Measurements from ENCODE around the gene USP6NL.

Gene USP6NL

DNA sequence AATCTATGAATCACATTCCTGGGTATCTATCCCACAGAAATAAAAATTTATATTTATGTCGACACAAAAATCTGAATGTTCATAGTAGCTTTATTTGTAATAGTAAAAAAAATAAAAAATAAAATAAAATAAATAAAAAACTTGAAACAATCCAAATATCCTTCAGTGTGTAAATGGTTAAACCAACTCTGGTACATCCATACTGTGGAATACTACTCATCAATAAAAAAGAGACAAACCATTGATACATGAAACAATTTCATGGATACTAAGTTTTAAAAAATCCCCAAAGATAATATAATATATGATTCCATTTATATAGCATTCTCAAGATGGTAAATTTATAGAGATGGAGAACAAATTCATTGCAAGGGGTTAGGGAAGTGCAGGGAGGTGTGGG, 48.6 kb downstream of the USP6NL start:
- Mint-ChIP-seq H3K27ac (no peak overlapping the region), H3K27me3 (no peaks in the 10 kb centered on the region), H3K36me3 (ENCODE audit: low read depth) (no peaks in the 10 kb centered on the region), H3K9me3 (no peaks in the 10 kb centered on the region), H3K4me1 (peaks cover 11% of the 10 kb centered on the region), H3K4me3 (no peak overlapping the region)
- no peak for DNase-seq
- no peak for ATAC-seq

DNA sequence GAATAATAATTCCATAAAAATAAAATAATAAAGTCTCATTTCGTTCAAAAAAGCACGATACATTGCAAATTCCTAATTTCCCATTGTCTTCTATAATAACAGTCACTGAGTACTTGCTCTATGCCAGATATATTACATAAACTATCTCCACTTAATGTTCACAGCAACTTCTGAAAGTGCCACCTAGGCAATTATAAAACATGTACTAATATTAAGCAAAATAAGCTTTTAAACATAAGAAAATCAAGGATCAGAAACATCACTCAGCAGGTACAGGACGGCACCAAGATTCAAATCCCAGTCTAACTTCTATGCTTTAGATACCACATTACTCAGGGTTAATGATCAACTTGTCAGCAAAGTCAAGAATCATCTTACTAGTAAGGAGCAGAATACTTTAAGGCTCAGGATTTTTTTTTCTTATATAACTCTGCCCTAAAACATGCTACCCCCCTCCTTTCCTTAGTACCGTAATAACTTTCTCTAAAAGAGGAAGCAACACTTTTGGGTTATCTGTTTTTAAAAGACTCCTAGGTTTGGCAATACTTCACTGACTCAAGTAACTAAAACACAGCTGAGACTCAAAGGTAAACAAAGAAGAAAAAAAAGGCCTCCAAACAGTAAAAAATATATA, 51.3 kb downstream of the USP6NL start:
- DNase-seq (no peak), ATAC-seq (no peak)
- Mint-ChIP-seq H3K4me3 (no peak overlapping the region), H3K4me1 (peaks cover 11% of the 10 kb centered on the region), H3K27ac (no peak overlapping the region), H3K9me3 (no peaks in the 10 kb centered on the region), H3K27me3 (no peaks in the 10 kb centered on the region), H3K36me3 (ENCODE audit: low read depth) (no peaks in the 10 kb centered on the region)

DNA sequence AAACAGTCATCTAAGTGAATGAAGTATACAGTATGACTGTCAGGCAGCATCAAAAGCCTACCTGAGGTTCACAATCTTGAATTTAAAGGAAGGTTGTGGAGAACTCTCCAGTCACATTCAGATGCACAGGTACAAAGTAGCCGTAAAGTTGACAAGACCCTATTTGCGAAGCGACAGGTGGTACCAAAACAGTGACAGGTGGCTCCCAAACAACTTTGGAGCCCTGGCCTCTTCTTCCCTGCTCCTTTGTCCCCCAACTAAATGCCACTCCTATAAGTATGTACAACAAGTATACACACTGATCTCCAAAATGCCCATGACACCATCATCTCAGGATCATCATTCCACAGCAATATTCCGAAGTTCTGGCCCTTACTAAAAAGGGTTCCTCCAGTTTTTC, 53.5 kb downstream of the USP6NL start:
- DNase-seq, result no peak
- no peaks in the 10 kb centered on the region for H3K36me3 Mint-ChIP-seq (ENCODE audit: low read depth)
- H3K27me3 Mint-ChIP-seq, result no peaks in the 10 kb centered on the region
- no peak overlapping the region for H3K4me3 Mint-ChIP-seq
- peaks cover 23% of the 10 kb centered on the region for H3K4me1 Mint-ChIP-seq
- ATAC-seq, result no peak
- no peaks in the 10 kb centered on the region for H3K9me3 Mint-ChIP-seq
- no peak overlapping the region for H3K27ac Mint-ChIP-seq

GRCh38 chr10:11557513-11557912, 53.9 kb downstream of the USP6NL start:
- Mint-ChIP-seq H3K4me3 (no peak overlapping the region), H3K36me3 (ENCODE audit: low read depth) (no peaks in the 10 kb centered on the region), H3K27ac (no peak overlapping the region), H3K27me3 (no peaks in the 10 kb centered on the region), H3K9me3 (no peaks in the 10 kb centered on the region), H3K4me1 (peaks cover 27% of the 10 kb centered on the region)
- DNase-seq, result no peak
- no peak for ATAC-seq

DNA sequence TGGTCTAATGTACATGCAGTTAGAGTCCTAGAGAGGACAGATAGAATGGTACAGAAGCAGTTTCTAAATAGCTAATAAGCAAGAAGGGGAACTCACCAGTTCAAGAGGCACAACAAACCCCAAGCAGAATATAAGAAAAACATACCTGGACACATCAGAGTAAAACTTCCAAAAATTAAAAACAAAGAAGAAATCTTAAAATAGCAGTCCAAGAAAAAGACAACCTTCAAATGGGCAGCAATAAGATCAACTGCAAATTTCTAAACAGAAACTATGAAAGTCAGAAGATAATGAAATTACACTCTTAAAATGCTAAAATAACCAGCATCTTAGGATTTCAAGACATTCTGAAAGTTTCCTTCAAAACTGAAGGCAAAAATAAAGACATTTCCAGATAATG, 55.9 kb downstream of the USP6NL start:
- H3K36me3 Mint-ChIP-seq (ENCODE audit: low read depth), result no peaks in the 10 kb centered on the region
- H3K27me3 Mint-ChIP-seq, result no peaks in the 10 kb centered on the region
- no peak for ATAC-seq
- no peaks in the 10 kb centered on the region for H3K9me3 Mint-ChIP-seq
- DNase-seq, result no peak
- no peak overlapping the region for H3K4me3 Mint-ChIP-seq
- peaks cover 42% of the 10 kb centered on the region for H3K4me1 Mint-ChIP-seq
- no peak overlapping the region for H3K27ac Mint-ChIP-seq

GRCh38 chr10:11553773-11554381, 57.6 kb downstream of the USP6NL start:
- no peaks in the 10 kb centered on the region for H3K36me3 Mint-ChIP-seq (ENCODE audit: low read depth)
- ATAC-seq (peak; percentile 70), DNase-seq (no peak)
- no peaks in the 10 kb centered on the region for H3K9me3 Mint-ChIP-seq
- H3K27ac Mint-ChIP-seq, result peak overlapping the region; percentile 50
- no peaks in the 10 kb centered on the region for H3K27me3 Mint-ChIP-seq
- peak overlapping the region; percentile 44 for H3K4me3 Mint-ChIP-seq
- peaks cover 47% of the 10 kb centered on the region for H3K4me1 Mint-ChIP-seq

DNA sequence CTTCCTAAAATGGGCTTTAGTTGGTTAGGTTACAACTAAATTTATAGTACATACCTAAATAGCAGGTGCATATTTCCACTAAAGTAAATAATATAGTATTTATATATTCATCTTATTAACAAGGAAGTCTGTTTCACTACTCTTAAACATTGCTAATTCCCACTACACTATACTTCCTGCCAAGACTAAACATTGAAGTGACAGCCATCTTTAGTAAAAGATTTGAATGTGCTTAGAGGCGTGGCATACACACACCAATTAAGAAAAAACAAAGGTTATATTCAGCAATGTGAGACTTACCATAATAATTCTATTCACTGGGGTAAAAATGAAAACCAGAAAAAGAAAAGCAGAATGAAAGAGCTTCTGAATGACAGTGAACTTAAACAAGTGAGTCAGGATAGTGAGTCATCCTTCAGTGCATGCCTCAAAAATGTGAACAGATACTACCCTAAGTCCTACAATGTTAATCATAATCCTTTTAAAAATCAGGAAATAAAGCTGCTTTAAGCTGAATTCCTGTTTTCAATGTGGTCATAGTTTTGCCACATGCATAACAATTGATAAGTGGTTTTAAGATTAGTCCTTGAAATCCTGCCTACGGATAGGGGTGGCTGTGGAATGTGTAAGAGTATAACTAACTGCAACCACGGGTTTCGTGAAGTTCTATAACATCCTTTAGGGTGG, 59.4 kb downstream of the USP6NL start:
- no peak for DNase-seq
- Mint-ChIP-seq H3K27ac (peak overlapping the region; percentile 73), H3K4me1 (peaks cover 49% of the 10 kb centered on the region), H3K4me3 (peak overlapping the region; percentile 40), H3K36me3 (ENCODE audit: low read depth) (no peaks in the 10 kb centered on the region), H3K27me3 (no peaks in the 10 kb centered on the region), H3K9me3 (no peaks in the 10 kb centered on the region)
- ATAC-seq, result peak; percentile 91

- H3K4me1 Mint-ChIP-seq, result peaks cover 49% of the 10 kb centered on the region
- no peak for DNase-seq
- H3K4me3 Mint-ChIP-seq, result no peak overlapping the region
- no peak for ATAC-seq
- no peaks in the 10 kb centered on the region for H3K36me3 Mint-ChIP-seq (ENCODE audit: low read depth)
- H3K9me3 Mint-ChIP-seq, result no peaks in the 10 kb centered on the region
- no peak overlapping the region for H3K27ac Mint-ChIP-seq
- no peaks in the 10 kb centered on the region for H3K27me3 Mint-ChIP-seq
Observed at GRCh38 chr10:11551104-11551503, 60.3 kb downstream of the USP6NL start.

DNA sequence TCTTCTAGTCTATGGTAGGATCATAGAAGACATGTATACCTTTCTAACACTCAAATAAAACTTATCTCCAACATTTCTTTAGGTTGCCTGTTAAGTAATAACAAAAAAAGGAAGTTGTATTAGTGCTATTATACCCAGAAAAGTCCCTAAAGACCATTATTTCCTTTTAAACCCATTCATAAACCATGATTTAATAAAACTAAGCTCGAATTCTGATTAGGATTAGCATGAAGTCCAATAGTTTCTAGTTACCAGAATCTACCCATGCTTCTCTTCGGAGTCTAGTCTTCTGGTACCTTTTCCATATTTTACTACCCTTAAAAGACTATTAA, 62.7 kb downstream of the USP6NL start:
- no peaks in the 10 kb centered on the region for H3K36me3 Mint-ChIP-seq (ENCODE audit: low read depth)
- no peak for DNase-seq
- H3K27me3 Mint-ChIP-seq, result no peaks in the 10 kb centered on the region
- no peaks in the 10 kb centered on the region for H3K9me3 Mint-ChIP-seq
- no peak for ATAC-seq
- peak overlapping the region; percentile 53 for H3K27ac Mint-ChIP-seq
- no peak overlapping the region for H3K4me3 Mint-ChIP-seq
- peaks cover 39% of the 10 kb centered on the region for H3K4me1 Mint-ChIP-seq

GRCh38 chr10:11548065-11548767, 63.2 kb downstream of the USP6NL start:
- Mint-ChIP-seq H3K4me1 (peaks cover 33% of the 10 kb centered on the region), H3K9me3 (no peaks in the 10 kb centered on the region), H3K4me3 (no peak overlapping the region), H3K27me3 (no peaks in the 10 kb centered on the region), H3K27ac (no peak overlapping the region), H3K36me3 (ENCODE audit: low read depth) (no peaks in the 10 kb centered on the region)
- DNase-seq (no peak), ATAC-seq (no peak)

DNA sequence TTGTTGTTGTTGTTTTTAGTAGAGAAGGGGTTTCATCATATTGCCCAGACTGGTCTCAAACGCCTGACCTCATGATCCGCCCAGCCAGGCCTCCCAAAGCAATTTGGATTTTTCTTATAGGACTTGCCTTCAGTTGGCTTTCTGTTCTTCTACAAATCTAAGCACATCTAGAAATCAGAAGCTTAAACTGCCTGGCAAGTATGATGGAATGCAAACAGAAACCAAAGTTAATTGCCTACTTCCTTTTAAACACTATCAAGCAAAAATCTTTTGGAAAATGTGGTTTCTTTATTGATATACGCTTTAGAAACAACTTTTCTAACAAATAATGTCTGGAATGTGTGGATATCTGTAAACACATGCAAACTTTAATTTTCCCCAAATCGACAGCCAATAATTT, 64.9 kb downstream of the USP6NL start:
- H3K9me3 Mint-ChIP-seq, result no peaks in the 10 kb centered on the region
- no peaks in the 10 kb centered on the region for H3K27me3 Mint-ChIP-seq
- H3K4me1 Mint-ChIP-seq, result peaks cover 17% of the 10 kb centered on the region
- ATAC-seq (no peak), DNase-seq (no peak)
- no peak overlapping the region for H3K4me3 Mint-ChIP-seq
- H3K36me3 Mint-ChIP-seq (ENCODE audit: low read depth), result no peaks in the 10 kb centered on the region
- H3K27ac Mint-ChIP-seq, result no peak overlapping the region

DNA sequence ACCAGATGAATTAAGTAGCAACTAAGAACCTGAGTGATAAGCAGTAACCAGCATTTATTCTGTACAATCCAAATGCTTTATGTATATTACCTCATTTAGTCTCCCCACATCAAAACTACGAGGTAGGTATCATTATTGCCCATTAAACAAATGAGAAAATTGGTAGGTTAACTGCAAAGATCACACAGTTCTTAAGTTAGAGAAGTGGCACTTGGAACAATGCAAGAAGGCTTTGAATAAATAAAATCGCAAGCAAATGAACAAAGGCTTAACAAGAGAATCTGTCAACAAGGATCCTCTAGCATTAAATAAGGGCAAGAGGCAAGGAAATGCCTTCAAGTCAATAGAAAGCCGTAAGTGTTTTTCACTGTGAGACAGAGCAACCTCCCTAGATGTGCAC, 70.2 kb downstream of the USP6NL start:
- Mint-ChIP-seq H3K4me1 (peaks cover 12% of the 10 kb centered on the region), H3K4me3 (no peak overlapping the region), H3K9me3 (no peaks in the 10 kb centered on the region), H3K36me3 (ENCODE audit: low read depth) (no peaks in the 10 kb centered on the region), H3K27me3 (no peaks in the 10 kb centered on the region), H3K27ac (no peak overlapping the region)
- DNase-seq (no peak), ATAC-seq (no peak)

DNA sequence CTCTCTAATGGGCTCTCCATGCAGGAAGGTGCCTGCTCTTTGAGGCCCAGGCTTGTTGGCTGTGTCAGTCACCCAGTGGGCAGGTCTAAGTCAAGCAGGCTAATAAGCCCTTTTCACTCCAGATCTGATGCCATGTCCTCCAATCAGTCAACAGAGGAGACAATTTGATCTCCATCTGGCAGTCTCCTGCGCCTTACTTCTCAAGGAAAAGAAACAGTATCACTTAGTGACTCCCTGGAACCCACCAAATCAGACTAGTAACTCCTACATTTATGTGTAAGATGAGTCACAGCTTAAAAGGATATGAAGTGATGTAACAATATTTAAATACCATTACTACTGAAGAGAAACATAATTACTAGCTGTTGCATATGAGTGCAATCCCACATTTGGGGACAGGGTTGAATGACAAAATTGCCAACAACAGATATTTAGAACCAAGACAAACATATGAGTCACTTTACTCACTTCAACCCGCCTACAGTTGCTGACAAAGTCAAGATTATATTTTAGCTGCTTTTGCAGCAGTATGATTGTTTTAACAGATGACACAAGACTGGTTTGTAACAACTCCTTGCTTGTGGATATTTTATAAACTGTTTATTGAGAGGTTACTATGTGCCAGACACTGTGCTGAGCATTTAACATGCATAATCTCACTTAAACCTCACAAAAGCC, 72.1 kb downstream of the USP6NL start:
- Mint-ChIP-seq H3K27me3 (no peaks in the 10 kb centered on the region), H3K4me3 (no peak overlapping the region)
- peak; percentile 82 for ATAC-seq

GRCh38 chr10:11538834-11539190, 72.6 kb downstream of the USP6NL start:
- no peaks in the 10 kb centered on the region for H3K9me3 Mint-ChIP-seq
- no peaks in the 10 kb centered on the region for H3K36me3 Mint-ChIP-seq (ENCODE audit: low read depth)
- ATAC-seq, result peak; percentile 25
- no peak overlapping the region for H3K27ac Mint-ChIP-seq
- no peaks in the 10 kb centered on the region for H3K27me3 Mint-ChIP-seq
- peaks cover 21% of the 10 kb centered on the region for H3K4me1 Mint-ChIP-seq
- no peak for DNase-seq
- H3K4me3 Mint-ChIP-seq, result no peak overlapping the region

More for the DNA sequence above, 72.1 kb downstream of the USP6NL start:
- peaks cover 18% of the 10 kb centered on the region for H3K4me1 Mint-ChIP-seq
- DNase-seq, result no peak
- no peaks in the 10 kb centered on the region for H3K36me3 Mint-ChIP-seq (ENCODE audit: low read depth)
- H3K27ac Mint-ChIP-seq, result no peak overlapping the region
- no peaks in the 10 kb centered on the region for H3K9me3 Mint-ChIP-seq

Data from activated naive CD8-positive, alpha-beta T cell treated with anti-CD3 and anti-CD28 coated beads, Interleukin-2, amount 50 U/mL, for 24 hours (primary cell).